Kidney (tissue), 14 donors: ENCODE results near the gene UVSSA. TPM values are rescaled to one million over a fixed set of nuclear protein-coding genes. Genes with fewer than 3 reads are reported as not detected.

Experiments
- DNase-seq, 5 donors: peaks; one replicate each; pipeline ENCODE4 v3.0.0-alpha.2; 2013 to 2020
- FAIRE-seq: peaks from 2 replicates; lab custom pipeline; 2012; peaks lifted over from hg19 to GRCh38; lab: Jason Lieb, UNC
- H3K27ac ChIP-seq, 2 donors: one replicate each; pipeline ENCODE4 v1.7.0; 2013; ENCODE audit warnings: low read depth in 2 of 2, low read length in 2 of 2, inconsistent platforms in 1 of 2
- H3K27me3 ChIP-seq: one replicate; pipeline ENCODE4 v1.7.1; 2013; ENCODE audit warnings: low read length, inconsistent platforms; ENCODE audit not compliant: control insufficient read depth, insufficient read depth
- H3K36me3 ChIP-seq, 3 donors: one replicate each; pipeline versions ENCODE4 v1.7.0 to v1.7.1; 2013; ENCODE audit warnings: low read length in 3 of 3, control low read depth in 1 of 3, inconsistent platforms in 1 of 3; ENCODE audit not compliant: insufficient read depth in 3 of 3, control insufficient read depth in 2 of 3
- H3K4me1 ChIP-seq, 3 donors: one replicate each; pipeline versions ENCODE4 v1.7.0 to v1.7.1; 2013; ENCODE audit warnings: low read length in 3 of 3, inconsistent platforms in 1 of 3, low read depth in 1 of 3; ENCODE audit not compliant: control insufficient read depth in 2 of 3, insufficient read depth in 2 of 3
- H3K4me3 ChIP-seq, 3 donors: one replicate each; pipeline versions ENCODE4 v1.7.0 to v1.8.1; 2013; ENCODE audit warnings: low read length in 3 of 3, control low read depth in 1 of 3, inconsistent platforms in 1 of 3
- H3K9ac ChIP-seq, 3 donors: one replicate each; pipeline versions ENCODE4 v1.7.0 to v1.7.1; 2013; ENCODE audit warnings: low read length in 3 of 3, control low read depth in 1 of 3, inconsistent platforms in 1 of 3
- H3K9me3 ChIP-seq, 3 donors: one replicate each; pipeline versions ENCODE4 v1.7.0 to v1.7.1; 2013; ENCODE audit warnings: low read length in 3 of 3, control low read depth in 1 of 3, inconsistent platforms in 1 of 3; ENCODE audit not compliant: control insufficient read depth in 2 of 3, insufficient read depth in 1 of 3
- intact Hi-C: fragments of 100-400 bp; cut with DNase I; formaldehyde crosslinking; loops from one replicate; pipeline ENCODE4 v1.11.1; 2022
- polyA plus RNA-seq: library from polyadenylated mRNA; stranded (reverse); fragments of 350-450 nt; fragmentation: Illumina TruSeq; extraction: RNeasy Lipid Tissue Mini Kit (QIAGEN cat#74804); gene quantifications from one replicate; pipeline ENCODE4 v1.2.3, GENCODE V29; 2014; ENCODE audit warnings: low read depth, low replicate concordance; ENCODE audit not compliant: insufficient read depth
- total RNA-seq: library from RNA; stranded (reverse); fragmentation: NEBNext Ultra II Directional; extraction: Animal tissue kit (Norgen Biotek cat#: 25700); gene quantifications from one replicate; pipeline ENCODE4 v1.2.1, GENCODE V29; 2021
- TF ChIP-seq, protein P1 (sequence below): IDR thresholded peaks from 3 replicates; pipeline ENCODE4 v1.5.1; 2012; ENCODE audit warnings: mild to moderate bottlenecking, moderate library complexity, borderline replicate concordance; ENCODE audit not compliant: insufficient read depth; ENCODE audit errors: extremely low read depth
- donor health status: control.
- donor health status: control.
- donor health status: control.
- donor health status: control.
- donor health status: control.
- donor health status: DM: yes; HTN: yes; CAD: no.
- donor health status: Normal renal cell carcinoma (clear cell type).

UVSSA gene
- total and polyA plus RNA-seq, 2 donors from 2014 or later, result 5.2 to 32.5 TPM

- H3K9ac ChIP-seq, result no peak overlapping the region
- H3K4me1 ChIP-seq, result no peaks in the 10 kb centered on the region
- H3K9me3 ChIP-seq, result no peaks in the 10 kb centered on the region
- TF ChIP-seq, protein P1, sequence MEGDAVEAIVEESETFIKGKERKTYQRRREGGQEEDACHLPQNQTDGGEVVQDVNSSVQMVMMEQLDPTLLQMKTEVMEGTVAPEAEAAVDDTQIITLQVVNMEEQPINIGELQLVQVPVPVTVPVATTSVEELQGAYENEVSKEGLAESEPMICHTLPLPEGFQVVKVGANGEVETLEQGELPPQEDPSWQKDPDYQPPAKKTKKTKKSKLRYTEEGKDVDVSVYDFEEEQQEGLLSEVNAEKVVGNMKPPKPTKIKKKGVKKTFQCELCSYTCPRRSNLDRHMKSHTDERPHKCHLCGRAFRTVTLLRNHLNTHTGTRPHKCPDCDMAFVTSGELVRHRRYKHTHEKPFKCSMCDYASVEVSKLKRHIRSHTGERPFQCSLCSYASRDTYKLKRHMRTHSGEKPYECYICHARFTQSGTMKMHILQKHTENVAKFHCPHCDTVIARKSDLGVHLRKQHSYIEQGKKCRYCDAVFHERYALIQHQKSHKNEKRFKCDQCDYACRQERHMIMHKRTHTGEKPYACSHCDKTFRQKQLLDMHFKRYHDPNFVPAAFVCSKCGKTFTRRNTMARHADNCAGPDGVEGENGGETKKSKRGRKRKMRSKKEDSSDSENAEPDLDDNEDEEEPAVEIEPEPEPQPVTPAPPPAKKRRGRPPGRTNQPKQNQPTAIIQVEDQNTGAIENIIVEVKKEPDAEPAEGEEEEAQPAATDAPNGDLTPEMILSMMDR, result no peak
- H3K27me3 ChIP-seq, result no peaks in the 10 kb centered on the region
- intact Hi-C loops, result no loop called here
- no peak overlapping the region for H3K27ac ChIP-seq
- H3K4me3 ChIP-seq, result no peak overlapping the region
- peak in 2 of 5 donors; percentile 30 to 74 for DNase-seq
- peaks cover 7 to 49% (median 36%) of the 10 kb centered on the region in 3 donors for H3K36me3 ChIP-seq
- no peak for FAIRE-seq
These were observed 8.9 kb upstream of the UVSSA start for GRCh38 chr4:1337951-1338751.

GRCh38 chr4:1338752-1339414 is 8.1 kb upstream of the UVSSA start:
- H3K4me3 ChIP-seq, result no peak overlapping the region
- H3K36me3 ChIP-seq, result peaks cover 7 to 49% (median 36%) of the 10 kb centered on the region in 3 donors
- FAIRE-seq (no peak), DNase-seq (peak in 2 of 5 donors; percentile 20 to 52)
- H3K27me3 ChIP-seq, result no peaks in the 10 kb centered on the region
- TF ChIP-seq, protein P1, result no peak
- H3K27ac ChIP-seq, result no peak overlapping the region
- H3K9me3 ChIP-seq, result no peaks in the 10 kb centered on the region
- no peak overlapping the region for H3K9ac ChIP-seq
- intact Hi-C loops, result no loop called here
- no peaks in the 10 kb centered on the region for H3K4me1 ChIP-seq

GRCh38 chr4:1339489-1339888 is 7.5 kb upstream of the UVSSA start:
- no peak overlapping the region for H3K4me3 ChIP-seq
- H3K36me3 ChIP-seq, result peaks cover 7 to 46% (median 35%) of the 10 kb centered on the region in 3 donors
- FAIRE-seq (no peak), DNase-seq (peak in 2 of 5 donors; percentile 34 to 63)
- no peaks in the 10 kb centered on the region for H3K4me1 ChIP-seq
- intact Hi-C loops, result no loop called here
- no peaks in the 10 kb centered on the region for H3K27me3 ChIP-seq
- H3K27ac ChIP-seq, result no peak overlapping the region
- TF ChIP-seq, protein P1, result no peak
- H3K9ac ChIP-seq, result no peak overlapping the region
- H3K9me3 ChIP-seq, result no peaks in the 10 kb centered on the region
